BLaER1 (cell line): ENCODE results near the gene PRKCH.
"Not testable (repeated sequence)": the region's sequence is repeated elsewhere in the genome, so short reads cannot be mapped to it uniquely, and the experiment has no call there.

Source experiments
- H3K27ac ChIP-seq: shearing (Covaris generic); formaldehyde crosslinking; 2 replicates; pipeline ENCODE4 v1.8.1; 2022
- H3K27me3 ChIP-seq: shearing (Covaris generic); formaldehyde crosslinking; 2 replicates; pipeline ENCODE4 v1.8.1; 2022
- H3K36me3 ChIP-seq: shearing (Covaris generic); formaldehyde crosslinking; 2 replicates; pipeline ENCODE4 v1.8.1; 2022
- H3K4me1 ChIP-seq: shearing (Covaris generic); formaldehyde crosslinking; 2 replicates; pipeline ENCODE4 v1.8.1; 2022
- H3K4me2 ChIP-seq: shearing (Covaris generic); formaldehyde crosslinking; 2 replicates; pipeline ENCODE4 v1.8.1; 2022
- H3K4me3 ChIP-seq: shearing (Covaris generic); formaldehyde crosslinking; 2 replicates; pipeline ENCODE4 v1.8.1; 2022
- H3K9ac ChIP-seq: shearing (Covaris generic); formaldehyde crosslinking; 2 replicates; pipeline ENCODE4 v1.8.1; 2022
- H3K9me3 ChIP-seq: shearing (Covaris generic); formaldehyde crosslinking; 2 replicates; pipeline ENCODE4 v1.8.1; 2022
- H4K20me1 ChIP-seq: shearing (Covaris generic); formaldehyde crosslinking; 2 replicates; pipeline ENCODE4 v1.8.1; 2022
- Cebpa-rat ChIP-seq: shearing (Covaris generic); IDR thresholded peaks from 2 replicates; pipeline ENCODE4 v1.8.1; 2022

PRKCH gene

GRCh38 chr14:61406198-61406597 is 84.8 kb downstream of the PRKCH start:
- Histone ChIP-seq H3K27me3 (no peaks in the 10 kb centered on the region), H3K27ac (no peak overlapping the region), H3K4me3 (no peak overlapping the region), H4K20me1 (0 out of 2 replicates have a peak, but pooled peaks cover 4% of the 10 kb centered on the region), H3K4me1 (peaks cover 21% of the 10 kb centered on the region), H3K9me3 (peaks cover 5% of the 10 kb centered on the region), H3K36me3 (peaks cover 38% of the 10 kb centered on the region), H3K9ac (no peak overlapping the region), H3K4me2 (no peak overlapping the region)
- no peak for TF ChIP-seq Cebpa-rat

DNA sequence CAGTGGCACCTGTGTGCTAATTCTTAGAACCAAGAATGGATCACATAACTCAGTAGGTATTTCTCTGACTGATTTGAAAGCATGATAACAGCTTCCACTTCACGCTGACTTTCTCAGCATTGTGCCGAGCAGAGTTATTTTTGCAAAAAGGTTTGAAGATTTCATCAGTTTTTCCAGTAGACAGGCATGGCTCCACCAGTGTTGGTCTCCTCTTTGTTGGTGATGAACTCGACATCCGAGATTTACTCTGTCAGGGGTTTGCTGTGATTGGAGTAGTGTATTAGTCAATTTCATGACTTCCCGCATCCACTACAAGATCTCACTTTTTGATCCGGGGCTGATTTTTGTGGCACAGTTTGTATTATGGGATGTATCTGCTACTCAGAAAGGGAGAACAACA is 85.3 kb downstream of the PRKCH start:
- no peak overlapping the region for H3K9ac ChIP-seq
- H4K20me1 ChIP-seq = no peaks in the 10 kb centered on the region
- TF ChIP-seq Cebpa-rat = no peak
- H3K27me3 ChIP-seq = no peaks in the 10 kb centered on the region
- no peak overlapping the region for H3K4me3 ChIP-seq
- peaks cover 21% of the 10 kb centered on the region for H3K4me1 ChIP-seq
- H3K9me3 ChIP-seq = peaks cover 5% of the 10 kb centered on the region
- peaks cover 43% of the 10 kb centered on the region for H3K36me3 ChIP-seq
- H3K27ac ChIP-seq = no peak overlapping the region
- no peak overlapping the region for H3K4me2 ChIP-seq

DNA sequence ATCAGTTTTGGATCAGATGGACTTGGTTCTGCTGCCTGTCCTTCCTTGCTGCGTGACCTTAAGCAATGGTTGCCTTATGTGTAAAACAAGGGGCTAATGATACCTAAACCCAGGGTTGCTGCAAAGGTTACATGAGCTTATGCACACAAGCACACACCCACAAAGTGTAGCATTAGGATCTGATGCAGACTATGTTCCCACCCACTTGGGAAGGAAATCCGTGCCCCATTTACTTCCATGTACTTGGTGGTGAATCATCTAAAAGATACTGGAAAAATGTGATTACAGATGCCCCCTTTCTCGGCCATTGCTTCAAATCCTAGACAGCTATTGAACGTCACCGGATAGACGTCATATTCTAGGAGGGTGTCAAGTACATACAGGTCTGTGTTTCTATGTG is 87.1 kb downstream of the PRKCH start:
- H3K36me3 ChIP-seq = peaks cover 44% of the 10 kb centered on the region
- peaks cover 5% of the 10 kb centered on the region for H3K9me3 ChIP-seq
- no peak overlapping the region for H3K4me2 ChIP-seq
- no peak overlapping the region for H3K9ac ChIP-seq
- H4K20me1 ChIP-seq = no peaks in the 10 kb centered on the region
- H3K4me1 ChIP-seq = peaks cover 13% of the 10 kb centered on the region
- no peak overlapping the region for H3K27ac ChIP-seq
- no peak overlapping the region for H3K4me3 ChIP-seq
- TF ChIP-seq Cebpa-rat = no peak
- no peaks in the 10 kb centered on the region for H3K27me3 ChIP-seq

DNA sequence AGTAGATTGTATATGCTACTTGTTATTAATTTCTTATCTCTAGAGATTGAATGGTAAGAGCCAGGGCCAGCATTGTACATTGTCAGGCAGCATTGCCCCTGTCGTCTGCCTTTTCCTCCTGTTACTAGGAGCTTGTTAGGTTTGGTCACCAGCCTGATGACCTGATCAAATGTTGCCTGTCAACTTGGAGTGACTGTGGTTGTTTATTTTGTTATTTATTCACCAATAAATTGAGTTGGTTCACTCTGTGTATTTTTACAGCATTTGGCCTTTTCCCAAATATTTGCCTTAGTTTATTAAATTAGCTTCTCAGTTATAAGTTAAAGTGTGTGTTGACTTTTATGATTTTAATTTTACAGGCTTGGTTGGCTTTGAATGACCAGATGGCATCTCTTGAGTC is 88.4 kb downstream of the PRKCH start:
- no peak overlapping the region for H3K4me2 ChIP-seq
- no peaks in the 10 kb centered on the region for H3K27me3 ChIP-seq
- H3K4me1 ChIP-seq = peaks cover 2% of the 10 kb centered on the region; the same call in 1 of the 2 replicates
- no peaks in the 10 kb centered on the region for H4K20me1 ChIP-seq
- H3K9me3 ChIP-seq = peaks cover 5% of the 10 kb centered on the region
- no peak overlapping the region for H3K9ac ChIP-seq
- H3K4me3 ChIP-seq = no peak overlapping the region
- no peak overlapping the region for H3K27ac ChIP-seq
- H3K36me3 ChIP-seq = peaks cover 44% of the 10 kb centered on the region
- no peak for TF ChIP-seq Cebpa-rat

- Histone ChIP-seq H3K4me1 (peaks cover 27% of the 10 kb centered on the region), H4K20me1 (peaks cover 40% of the 10 kb centered on the region; the same call in 1 of the 2 replicates)
- not testable (repeated sequence) for H3K4me2 ChIP-seq, H3K27ac ChIP-seq, H3K36me3 ChIP-seq, H3K27me3 ChIP-seq, H3K9me3 ChIP-seq, H3K9ac ChIP-seq, H3K4me3 ChIP-seq
These were observed 94.6 kb downstream of the PRKCH start for GRCh38 chr14:61415934-61416333.

GRCh38 chr14:61416591-61416990 is 95.2 kb downstream of the PRKCH start:
- H3K4me1 ChIP-seq = peaks cover 27% of the 10 kb centered on the region
- no peak for TF ChIP-seq Cebpa-rat

GRCh38 chr14:61417141-61417540 is 95.8 kb downstream of the PRKCH start:
- 0 out of 2 replicates have a peak, but pooled peaks cover under 1% of the 10 kb centered on the region for H3K9me3 ChIP-seq
- H3K9ac ChIP-seq = no peak overlapping the region
- H3K4me2 ChIP-seq = no peak overlapping the region

More at GRCh38 chr14:61416591-61416990, 95.2 kb downstream of the PRKCH start:
- Histone ChIP-seq H3K27ac (no peak overlapping the region), H3K36me3 (peaks cover 3% of the 10 kb centered on the region; the same call in 1 of the 2 replicates), H3K4me3 (no peak overlapping the region), H3K4me2 (no peak overlapping the region), H3K9ac (no peak overlapping the region), H4K20me1 (peaks cover 40% of the 10 kb centered on the region; the same call in 1 of the 2 replicates), H3K9me3 (no peaks in the 10 kb centered on the region), H3K27me3 (no peaks in the 10 kb centered on the region)

DNA sequence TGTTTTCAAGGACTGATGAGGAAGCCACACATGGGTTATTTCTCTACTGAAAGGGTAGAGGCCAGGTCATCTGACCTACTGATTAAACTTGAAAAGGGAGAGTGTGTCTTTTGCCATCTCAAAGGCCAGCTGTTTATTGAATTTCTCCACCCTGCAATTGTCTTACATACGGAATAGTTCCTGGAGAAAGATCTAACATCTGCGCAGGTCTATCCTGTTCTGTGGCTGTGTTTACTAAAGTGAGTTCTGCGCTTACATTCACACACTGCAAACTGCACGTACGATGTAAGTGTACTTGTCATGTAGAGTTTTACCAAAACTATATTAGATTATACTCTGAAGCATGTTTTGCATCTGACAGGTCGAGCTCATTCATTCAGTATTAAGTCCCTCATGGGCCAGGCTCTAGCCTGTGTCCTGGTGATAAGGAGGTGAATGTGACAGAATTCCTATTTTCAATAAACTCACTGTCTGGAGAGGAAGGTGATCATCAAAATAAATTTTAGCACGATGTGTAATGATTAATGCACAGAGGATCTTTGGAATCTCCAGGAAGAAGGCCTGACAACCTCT is 96.6 kb downstream of the PRKCH start:
- H3K9me3 ChIP-seq = peaks cover 7% of the 10 kb centered on the region; the same call in 1 of the 2 replicates

More at GRCh38 chr14:61417141-61417540, 95.8 kb downstream of the PRKCH start:
- peaks cover 27% of the 10 kb centered on the region for H3K4me1 ChIP-seq
- H3K27me3 ChIP-seq = no peaks in the 10 kb centered on the region
- no peak overlapping the region for H3K4me3 ChIP-seq
- H3K27ac ChIP-seq = no peak overlapping the region
- H3K36me3 ChIP-seq = peaks cover 6% of the 10 kb centered on the region; the same call in 1 of the 2 replicates
- TF ChIP-seq Cebpa-rat = no peak
- peaks cover 40% of the 10 kb centered on the region; the same call in 1 of the 2 replicates for H4K20me1 ChIP-seq

GRCh38 chr14:61418746-61419145 is 97.4 kb downstream of the PRKCH start:
- H3K4me3 ChIP-seq = no peak overlapping the region
- H3K27me3 ChIP-seq = no peaks in the 10 kb centered on the region
- no peak overlapping the region for H3K9ac ChIP-seq
- H3K27ac ChIP-seq = no peak overlapping the region
- H3K4me2 ChIP-seq = 0 out of 2 replicates have a peak overlapping the region, but pooled peaks have one; percentile 8
- H3K36me3 ChIP-seq = peaks cover 17% of the 10 kb centered on the region; the same call in 1 of the 2 replicates
- H4K20me1 ChIP-seq = peaks cover 40% of the 10 kb centered on the region; the same call in 1 of the 2 replicates
- H3K9me3 ChIP-seq = peaks cover 15% of the 10 kb centered on the region
- H3K4me1 ChIP-seq = peaks cover 27% of the 10 kb centered on the region
- no peak for TF ChIP-seq Cebpa-rat

More for the DNA sequence above, 96.6 kb downstream of the PRKCH start:
- H3K27me3 ChIP-seq = no peaks in the 10 kb centered on the region
- no peak overlapping the region for H3K27ac ChIP-seq
- H4K20me1 ChIP-seq = peaks cover 40% of the 10 kb centered on the region; the same call in 1 of the 2 replicates
- 0 out of 2 replicates have a peak overlapping the region, but pooled peaks have one; percentile 8 for H3K4me2 ChIP-seq
- H3K4me3 ChIP-seq = no peak overlapping the region
- H3K36me3 ChIP-seq = peaks cover 12% of the 10 kb centered on the region; the same call in 1 of the 2 replicates
- H3K9ac ChIP-seq = no peak overlapping the region
- H3K4me1 ChIP-seq = peaks cover 27% of the 10 kb centered on the region
- no peak for TF ChIP-seq Cebpa-rat

DNA sequence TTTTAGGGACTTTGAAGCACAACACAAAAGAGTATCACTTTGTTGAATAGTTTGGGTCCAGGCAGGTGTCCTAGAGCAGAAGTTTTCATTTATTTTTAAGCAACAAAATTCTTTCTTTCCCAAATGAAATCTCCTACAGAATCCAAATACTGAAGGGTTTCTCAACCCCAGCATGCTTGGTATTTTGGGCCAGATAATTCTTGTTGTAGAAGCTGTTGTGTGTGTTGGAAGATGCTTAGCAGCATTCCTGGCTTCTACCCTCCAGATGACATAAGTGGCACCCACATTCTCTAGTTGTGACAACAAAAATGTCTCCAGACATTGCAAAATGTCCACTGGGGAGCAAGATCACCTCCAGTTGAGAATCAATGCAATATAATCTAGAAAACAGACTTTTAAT is 97.8 kb downstream of the PRKCH start:
- Histone ChIP-seq H3K9ac (no peak overlapping the region), H4K20me1 (peaks cover 40% of the 10 kb centered on the region; the same call in 1 of the 2 replicates), H3K27me3 (no peaks in the 10 kb centered on the region), H3K4me1 (peaks cover 27% of the 10 kb centered on the region), H3K36me3 (peaks cover 21% of the 10 kb centered on the region; the same call in 1 of the 2 replicates), H3K4me3 (no peak overlapping the region), H3K9me3 (peaks cover 20% of the 10 kb centered on the region), H3K27ac (no peak overlapping the region), H3K4me2 (no peak overlapping the region)
- no peak for TF ChIP-seq Cebpa-rat
